Retinal pigment epithelial cell (primary cell): ENCODE data around the gene ZNF311.
A peak's percentile ranks its signal among the peaks of the same experiment; 100 is the strongest.

Source experiments
- DNase-seq: peaks from one replicate; pipeline ENCODE4 v3.0.0-alpha.2; 2010; ENCODE audit warnings: low read depth
- H3K4me3 ChIP-seq: 2 replicates; pipeline ENCODE4 v1.5.1; 2011; ENCODE audit warnings: mild to moderate bottlenecking, low read length, control low read depth, moderate library complexity
- TF ChIP-seq, protein P1 (sequence below): conservative IDR thresholded peaks from 2 replicates; pipeline ENCODE4 v1.5.1; 2011; ENCODE audit warnings: low read depth, low read length, control low read depth, inconsistent platforms

Gene ZNF311

DNA sequence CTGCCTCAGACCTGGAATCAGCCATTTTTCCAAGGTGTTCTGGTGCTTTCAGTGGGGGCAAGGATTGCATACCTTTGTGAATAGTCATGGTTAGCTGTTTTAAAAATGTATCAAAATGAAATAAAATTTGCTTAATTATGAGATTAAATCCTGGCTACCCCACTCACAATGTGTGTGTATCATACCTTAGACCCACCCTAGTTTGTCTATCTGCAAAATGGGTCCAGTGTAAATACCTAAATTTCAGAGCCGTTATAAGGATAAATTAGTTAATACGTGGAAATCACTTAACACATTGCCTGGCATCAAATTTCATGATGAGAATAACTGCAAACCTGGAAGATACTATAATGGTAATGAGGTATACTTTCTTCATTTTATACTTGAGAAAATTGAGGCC lies 3.0 kb upstream of the ZNF311 start:
- DNase-seq = no peak
- TF ChIP-seq, protein P1, sequence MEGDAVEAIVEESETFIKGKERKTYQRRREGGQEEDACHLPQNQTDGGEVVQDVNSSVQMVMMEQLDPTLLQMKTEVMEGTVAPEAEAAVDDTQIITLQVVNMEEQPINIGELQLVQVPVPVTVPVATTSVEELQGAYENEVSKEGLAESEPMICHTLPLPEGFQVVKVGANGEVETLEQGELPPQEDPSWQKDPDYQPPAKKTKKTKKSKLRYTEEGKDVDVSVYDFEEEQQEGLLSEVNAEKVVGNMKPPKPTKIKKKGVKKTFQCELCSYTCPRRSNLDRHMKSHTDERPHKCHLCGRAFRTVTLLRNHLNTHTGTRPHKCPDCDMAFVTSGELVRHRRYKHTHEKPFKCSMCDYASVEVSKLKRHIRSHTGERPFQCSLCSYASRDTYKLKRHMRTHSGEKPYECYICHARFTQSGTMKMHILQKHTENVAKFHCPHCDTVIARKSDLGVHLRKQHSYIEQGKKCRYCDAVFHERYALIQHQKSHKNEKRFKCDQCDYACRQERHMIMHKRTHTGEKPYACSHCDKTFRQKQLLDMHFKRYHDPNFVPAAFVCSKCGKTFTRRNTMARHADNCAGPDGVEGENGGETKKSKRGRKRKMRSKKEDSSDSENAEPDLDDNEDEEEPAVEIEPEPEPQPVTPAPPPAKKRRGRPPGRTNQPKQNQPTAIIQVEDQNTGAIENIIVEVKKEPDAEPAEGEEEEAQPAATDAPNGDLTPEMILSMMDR = no peak
- no peak overlapping the region for H3K4me3 ChIP-seq

DNA sequence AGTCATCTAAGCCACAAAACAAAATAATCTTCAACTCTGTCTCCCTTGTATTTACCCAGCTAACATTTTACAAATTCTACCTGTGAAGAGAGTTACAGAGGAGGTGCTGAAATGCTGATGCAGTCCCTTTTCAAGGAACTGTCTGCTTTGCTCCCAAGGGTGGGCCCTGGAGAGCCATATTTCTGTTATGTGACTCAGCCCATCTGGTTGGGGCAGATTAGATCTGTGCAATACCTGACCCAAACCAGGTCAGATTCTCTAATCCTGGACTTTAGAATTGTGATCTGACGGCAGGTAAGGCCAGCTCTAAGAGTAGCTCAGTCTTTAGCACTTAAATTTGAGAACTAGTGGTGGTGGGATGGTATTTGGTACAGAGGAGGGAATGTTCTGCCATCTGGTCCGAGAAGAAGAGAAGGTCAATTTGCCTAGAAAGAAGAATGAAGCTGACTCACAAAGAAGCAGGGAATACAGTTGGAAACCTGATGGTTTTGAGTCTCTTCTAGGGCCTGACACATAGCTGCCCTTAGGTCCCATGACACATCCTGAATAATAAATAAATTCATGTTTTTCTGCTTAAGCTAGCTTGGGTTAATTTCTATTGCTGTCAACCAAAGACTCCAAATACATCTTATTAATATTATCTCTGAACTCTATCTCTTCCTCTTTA lies 8.1 kb downstream of the ZNF311 start:
- DNase-seq = no peak

DNA sequence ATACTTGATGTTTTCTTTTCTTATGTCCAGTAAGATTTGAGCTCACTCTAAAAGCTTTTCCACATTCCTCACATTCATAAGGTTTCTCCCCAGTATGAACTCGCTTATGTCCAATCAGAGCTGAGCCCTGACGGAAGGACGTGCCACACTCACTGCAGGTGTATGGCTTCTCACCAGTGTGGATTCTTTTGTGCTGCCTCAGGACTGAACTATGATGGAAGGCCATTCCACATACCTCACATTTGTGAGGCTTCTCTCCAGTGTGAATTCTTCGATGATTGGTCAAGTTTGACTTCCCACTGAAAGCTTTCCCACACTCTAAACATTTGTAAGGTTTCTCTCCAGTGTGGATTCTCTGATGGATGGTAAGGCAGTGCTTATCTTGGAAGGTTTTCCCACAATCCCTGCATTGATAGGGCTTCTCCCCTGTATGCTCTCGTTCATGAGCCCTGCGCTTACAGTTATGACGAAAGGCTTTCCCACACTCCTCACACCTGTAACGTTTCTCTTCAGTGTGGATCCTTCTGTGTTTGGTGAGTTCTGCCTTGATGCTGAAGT lies 9.9 kb downstream of the ZNF311 start:
- DNase-seq = no peak
- no peak overlapping the region for H3K4me3 ChIP-seq
- TF ChIP-seq, protein P1 = no peak

More for the DNA sequence above, 8.1 kb downstream of the ZNF311 start:
- TF ChIP-seq, protein P1 = no peak
- H3K4me3 ChIP-seq = no peak overlapping the region

DNA sequence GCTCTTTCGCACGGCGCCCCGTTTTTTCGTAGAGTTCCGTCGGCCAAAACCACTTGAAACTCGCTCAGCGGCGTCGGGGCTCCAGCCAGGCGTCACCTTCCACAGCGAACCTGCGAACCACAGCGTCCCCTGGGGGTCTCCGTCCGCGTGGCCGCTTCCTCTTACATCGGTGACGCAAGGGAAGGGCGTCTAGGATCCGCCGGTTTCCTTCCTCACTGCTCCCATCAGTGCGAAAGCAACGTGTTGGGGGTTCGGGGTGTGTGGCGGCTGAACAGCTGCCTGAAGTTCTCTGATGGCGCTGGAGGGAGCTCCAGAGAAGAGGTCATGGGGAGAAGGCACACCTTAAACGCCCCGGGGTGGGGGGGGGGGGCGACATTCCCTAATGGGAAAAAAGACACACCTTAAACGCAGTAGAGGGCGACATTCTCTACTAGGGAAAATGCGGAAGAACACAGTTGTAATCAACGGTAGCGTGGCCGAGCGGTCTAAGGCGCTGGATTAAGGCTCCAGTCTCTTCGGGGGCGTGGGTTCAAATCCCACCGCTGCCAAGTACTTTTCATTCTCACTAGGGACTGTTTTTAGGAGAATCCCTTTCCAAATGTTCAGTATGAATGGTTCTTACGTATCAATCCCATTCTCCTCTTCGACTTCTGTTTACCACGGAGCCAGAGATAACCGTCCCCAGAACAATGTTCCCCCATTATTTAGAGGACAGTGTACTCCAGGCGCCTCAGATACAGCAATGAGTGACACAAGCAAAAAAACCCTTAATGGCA lies 16.4 kb downstream of the ZNF311 start:
- DNase-seq = no peak
- peak overlapping the region; percentile 40 for H3K4me3 ChIP-seq
- TF ChIP-seq, protein P1 = peak; percentile 66

DNA sequence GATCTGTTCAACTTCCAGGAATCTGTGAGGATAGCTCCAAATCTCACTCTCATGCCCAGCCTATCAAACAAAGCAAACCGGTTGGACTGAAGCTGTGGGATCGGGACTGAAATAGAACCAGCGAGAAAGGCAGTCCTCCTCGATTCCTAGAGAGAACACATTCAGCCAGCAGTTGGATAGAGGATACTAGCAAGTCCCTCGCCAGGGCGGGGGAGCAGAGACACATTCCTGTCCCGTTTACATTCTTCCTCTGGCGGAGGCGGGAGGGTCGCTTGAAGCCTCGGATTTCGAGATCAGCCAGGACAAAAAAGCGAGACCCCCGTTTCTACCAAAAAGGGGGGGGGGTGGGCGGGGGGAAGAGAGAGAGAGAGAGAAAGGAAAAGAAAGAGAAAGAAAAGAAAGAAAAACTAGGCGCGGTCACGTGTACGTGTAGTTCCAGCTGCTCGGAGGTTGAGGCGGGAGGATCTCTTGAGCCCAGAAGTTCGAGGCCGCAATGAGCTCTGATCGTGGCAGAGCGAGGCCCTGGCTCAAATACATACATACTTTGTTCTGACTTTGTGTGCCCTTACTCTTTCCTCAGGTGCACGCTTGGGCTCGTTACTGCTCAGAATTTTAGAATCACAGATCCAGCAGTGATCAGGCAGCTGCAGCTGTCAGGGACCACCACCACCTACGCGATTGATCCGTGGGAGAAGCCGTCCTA lies 19.5 kb downstream of the ZNF311 start:
- H3K4me3 ChIP-seq = peak overlapping the region; percentile 57
- DNase-seq = peak; percentile 92
- TF ChIP-seq, protein P1 = no peak

DNA sequence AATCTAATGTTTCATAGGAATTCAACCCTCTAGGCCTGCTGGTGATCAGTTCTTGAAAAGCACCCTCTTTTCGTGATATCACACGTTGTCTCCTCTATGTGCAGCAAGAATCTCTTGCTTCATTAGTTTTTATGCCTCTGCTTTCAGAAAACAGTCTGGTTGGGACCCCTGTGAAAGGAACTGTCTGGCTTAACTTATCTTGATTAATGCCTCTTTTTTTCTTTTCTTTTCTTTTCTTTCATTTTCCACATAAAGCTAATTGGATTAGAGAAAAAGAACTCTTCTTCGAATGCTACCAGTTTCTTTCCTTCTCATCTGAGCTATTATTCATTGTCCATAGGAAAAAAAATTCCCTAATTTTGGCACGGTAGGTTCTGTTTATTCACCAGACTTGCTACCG lies 21.3 kb downstream of the ZNF311 start:
- H3K4me3 ChIP-seq = no peak overlapping the region
- no peak for DNase-seq
- TF ChIP-seq, protein P1 = no peak
